H1 (cell line): ENCODE measurements around the gene ZNF532. TPM values are rescaled to one million over a fixed set of nuclear protein-coding genes. Genes with fewer than 3 reads are reported as not detected.

Experiments used
- CTCF ChIA-PET: fragments of 300-600 bp; sonication (Branson Sonifier 250); formaldehyde crosslinking; loops from one replicate; lab custom pipeline; 2021; ENCODE audit not compliant: partially characterized antibody; lab: Charles Lee
- POLR2A ChIA-PET: fragments of 300-600 bp; sonication (Branson Sonifier 250); formaldehyde crosslinking; loops from one replicate; lab custom pipeline; 2021; ENCODE audit warnings: inconsistent platforms; ENCODE audit not compliant: partially characterized antibody; lab: Charles Lee
- DNase-seq, 2 experiments: peaks; one replicate each; pipeline versions ENCODE4 v3.0.0 to v3.0.0-alpha.2; 2010 to 2022; ENCODE audit warnings: low spot score in 2 of 2, low read depth in 1 of 2, mixed read lengths in 1 of 2
- FAIRE-seq: peaks from 2 replicates; lab custom pipeline; 2011; peaks lifted over from hg19 to GRCh38; lab: Jason Lieb, UNC
- H2AFZ ChIP-seq: 2 replicates; pipeline ENCODE4 v1.8.1; 2012; ENCODE audit warnings: low read length, inconsistent platforms
- H2AK5ac ChIP-seq: 2 replicates; pipeline ENCODE4 v1.6.1; 2013; ENCODE audit warnings: low read depth, low read length
- H2BK120ac ChIP-seq: replicated peaks from 2 replicates; pipeline ENCODE3; 2013; ENCODE audit warnings: low read depth, low read length, inconsistent platforms
- H2BK12ac ChIP-seq: 2 replicates; pipeline ENCODE4 v1.6.1; 2013; ENCODE audit warnings: low read depth, low read length
- H2BK15ac ChIP-seq: 2 replicates; pipeline ENCODE4 v1.6.1; 2013; ENCODE audit warnings: low read length
- H2BK20ac ChIP-seq: 2 replicates; pipeline ENCODE4 v1.6.1; 2013; ENCODE audit warnings: low read length
- H2BK5ac ChIP-seq: 2 replicates; pipeline ENCODE4 v1.6.1; 2013; ENCODE audit warnings: low read depth, low read length
- H3K14ac ChIP-seq: 2 replicates; pipeline ENCODE4 v1.6.1; 2013; ENCODE audit warnings: inconsistent platforms; ENCODE audit not compliant: insufficient read length
- H3K18ac ChIP-seq: 2 replicates; pipeline ENCODE4 v1.6.1; 2013; ENCODE audit warnings: low read length; ENCODE audit errors: extremely low read depth
- H3K23ac ChIP-seq: 2 replicates; pipeline ENCODE4 v1.6.1; 2013; ENCODE audit warnings: inconsistent platforms; ENCODE audit not compliant: insufficient read length
- H3K23me2 ChIP-seq: 2 replicates; pipeline ENCODE4 v1.6.1; 2013; ENCODE audit warnings: low read depth, low read length
- H3K27ac ChIP-seq: 2 replicates; pipeline ENCODE4 v1.6.1; 2011; ENCODE audit warnings: low read depth, low read length, inconsistent platforms
- H3K27me3 ChIP-seq, 4 experiments: replicated peaks in 1 of 4; 1 replicate in 1 of 4; 2 replicates in 3 of 4; pipeline versions ENCODE4 v1.6.1 to v1.8.1; 2011 to 2013; ENCODE audit warnings: low read length in 3 of 4, mild to moderate bottlenecking in 3 of 4, inconsistent platforms in 2 of 4, mixed read lengths in 2 of 4, moderate library complexity in 1 of 4; ENCODE audit not compliant: control insufficient read depth in 3 of 4, insufficient read depth in 3 of 4; ENCODE audit errors: extremely low read depth in 1 of 4
- H3K36me3 ChIP-seq, 4 experiments: 2 replicates each; pipeline versions ENCODE4 v1.6.1 to v1.8.1; 2011 to 2013; ENCODE audit warnings: mild to moderate bottlenecking in 4 of 4, low read length in 3 of 4, moderate library complexity in 2 of 4, control low read depth in 1 of 4, inconsistent platforms in 1 of 4; ENCODE audit not compliant: insufficient read depth in 4 of 4, control insufficient read depth in 2 of 4
- H3K4ac ChIP-seq: replicated peaks from 2 replicates; pipeline ENCODE3; 2013; ENCODE audit warnings: low read length, low read depth, mixed read lengths, inconsistent platforms; ENCODE audit not compliant: insufficient read length
- H3K4me1 ChIP-seq, 4 experiments: replicated peaks in 1 of 4; 1 replicate in 1 of 4; 2 replicates in 3 of 4; pipeline versions ENCODE4 v1.6.1 to v1.8.1; 2011 to 2013; ENCODE audit warnings: low read length in 3 of 4, inconsistent platforms in 2 of 4, mixed read lengths in 1 of 4; ENCODE audit not compliant: insufficient read depth in 4 of 4, control insufficient read depth in 3 of 4
- H3K4me2 ChIP-seq, 2 experiments: 2 replicates each; pipeline versions ENCODE4 v1.6.1 to v1.8.1; 2011 to 2013; ENCODE audit warnings: low read depth in 2 of 2, low read length in 2 of 2, control low read depth in 1 of 2, inconsistent platforms in 1 of 2, mild to moderate bottlenecking in 1 of 2; ENCODE audit not compliant: insufficient read depth in 1 of 2
- H3K4me3 ChIP-seq, 4 experiments: fragments of 200-600, 300-600 bp in 1 of 4; sonication (generic), shearing (Covaris generic), sonication (Bioruptor Twin) in 1 of 4; 2 replicates each; pipeline versions ENCODE4 v1.5.1 to v1.8.1; 2011 to 2016; ENCODE audit warnings: low read length in 4 of 4, low read depth in 3 of 4, control low read depth in 2 of 4, inconsistent platforms in 2 of 4, mild to moderate bottlenecking in 2 of 4, mixed read lengths in 1 of 4, moderate library complexity in 1 of 4; ENCODE audit not compliant: insufficient read depth in 2 of 4; ENCODE audit errors: extremely low read depth in 1 of 4
- H3K56ac ChIP-seq: replicated peaks from 2 replicates; pipeline ENCODE3; 2013; ENCODE audit warnings: low read depth, mild to moderate bottlenecking, mixed read lengths, low read length, inconsistent platforms; ENCODE audit not compliant: insufficient read length
- H3K79me1 ChIP-seq: 2 replicates; pipeline ENCODE4 v1.6.1; 2013; ENCODE audit warnings: low read depth, low read length, control low read depth
- H3K79me2 ChIP-seq, 2 experiments: 2 replicates each; pipeline versions ENCODE4 v1.6.1 to v1.8.1; 2012 to 2013; ENCODE audit warnings: low read length in 2 of 2, mild to moderate bottlenecking in 2 of 2, inconsistent platforms in 1 of 2; ENCODE audit not compliant: insufficient read depth in 2 of 2, control insufficient read depth in 1 of 2
- H3K9ac ChIP-seq, 4 experiments: replicated peaks in 1 of 4; 1 replicate in 1 of 4; 2 replicates in 3 of 4; pipeline versions ENCODE4 v1.6.1 to v1.8.1; 2011 to 2013; ENCODE audit warnings: low read depth in 3 of 4, low read length in 3 of 4, control low read depth in 2 of 4, mild to moderate bottlenecking in 2 of 4, moderate library complexity in 2 of 4, inconsistent platforms in 1 of 4; ENCODE audit errors: extremely low read depth in 1 of 4
- H3K9me3 ChIP-seq, 2 experiments: 2 replicates each; pipeline versions ENCODE4 v1.6.1 to v1.8.1; 2012 to 2013; ENCODE audit warnings: mild to moderate bottlenecking in 2 of 2, moderate library complexity in 2 of 2, control low read depth in 1 of 2, inconsistent platforms in 1 of 2, low read depth in 1 of 2, low read length in 1 of 2, mixed read lengths in 1 of 2; ENCODE audit not compliant: insufficient read depth in 2 of 2
- H4K20me1 ChIP-seq, 2 experiments: replicated peaks in 1 of 2; 2 replicates each; pipeline versions ENCODE3 to v1.8.1; 2011 to 2013; ENCODE audit warnings: inconsistent platforms in 2 of 2, low read length in 2 of 2, mild to moderate bottlenecking in 1 of 2; ENCODE audit not compliant: insufficient read depth in 2 of 2, control insufficient read depth in 1 of 2
- H4K5ac ChIP-seq: 2 replicates; pipeline ENCODE4 v1.6.1; 2013; ENCODE audit warnings: low read length, low read depth, mixed read lengths, inconsistent platforms; ENCODE audit not compliant: insufficient read length
- H4K8ac ChIP-seq: 2 replicates; pipeline ENCODE4 v1.8.0; 2013; ENCODE audit warnings: mild to moderate bottlenecking, moderate library complexity, low read length, inconsistent platforms; ENCODE audit not compliant: insufficient read depth; ENCODE audit errors: extremely low read depth
- H4K91ac ChIP-seq: replicated peaks from 2 replicates; pipeline ENCODE3; 2013; ENCODE audit warnings: low read length, mixed read lengths, inconsistent platforms; ENCODE audit not compliant: insufficient read length
- MAFK ChIP-seq: IDR thresholded peaks from 2 replicates; pipeline ENCODE4 v1.6.1; 2012; ENCODE audit warnings: low read depth, mild to moderate bottlenecking, improper control_type of control experiment, low read length
- POLR2AphosphoS5 ChIP-seq: IDR thresholded peaks from 2 replicates; pipeline ENCODE4 v1.6.1; 2011; ENCODE audit warnings: low read depth, low read length
- WGBS, 2 experiments: shearing (Covaris generic) in 1 of 2; methylation state at CpG; one replicate each; pipeline versions ENCODE4 v1.1.6 to v1.1.7; 2013 to 2015; ENCODE audit warnings: low lambda C conversion rate in 2 of 2, mixed read lengths in 2 of 2, inconsistent platforms in 1 of 2, low coverage in 1 of 2, missing lambda C conversion rate in 1 of 2; ENCODE audit not compliant: insufficient replicate concordance in 2 of 2, insufficient coverage in 1 of 2, insufficient read length in 1 of 2; ENCODE audit errors: extremely low coverage in 1 of 2, missing lambda C conversion rate in 1 of 2; 5-methylcytosine and 5-hydroxymethylcytosine counted together
- polyA plus RNA-seq, 7 experiments: library from polyadenylated mRNA; depleted of rRNA in 3 of 7; stranded (reverse) in 5 of 7; unstranded in 2 of 7; fragments of >200 nt in 5 of 7; fragments of 200-250 nt in 2 of 7; gene quantifications; 1 replicate in 5 of 7; 2 replicates in 1 of 7; 4 replicates in 1 of 7; pipeline versions ENCODE4 v1.2.1 to v1.2.3, GENCODE V29; 2011 to 2013; ENCODE audit warnings: missing spikeins in 2 of 7, mixed read lengths in 2 of 7
- total RNA-seq: library from RNA; stranded (reverse); fragmentation: NEBNext Ultra II Directional; extraction: Animal tissue kit (Norgen Biotek cat#: 25700); gene quantifications from 2 replicates; pipeline ENCODE4 v1.2.1, GENCODE V29; 2021

ZNF532 gene
- total and polyA plus RNA-seq, 2 of the 8 experiments (the other 6 are each of a cell fraction or from before 2014, with no cell fraction given) = 143 to 240 TPM

GRCh38 chr18:58866066-58866772 lies 1.5 kb downstream of the ZNF532 start:
- H3K23ac ChIP-seq = no peak overlapping the region
- peak overlapping the region; percentile 45 for H2BK12ac ChIP-seq
- WGBS, 2 experiments = 72% methylated on average over 9 of the region's 9 CpGs; no CpG with 5 or more reads in 1 of the 2 experiments
- H2BK20ac ChIP-seq = peak overlapping the region; percentile 38
- H2BK5ac ChIP-seq = peak overlapping the region; percentile 48; the same call in 1 of the 2 replicates
- peak overlapping the region; percentile 32; the same call in 1 of the 2 replicates for H2BK15ac ChIP-seq
- peaks cover 2 to 12% of the 10 kb centered on the region in 2 experiments for H4K20me1 ChIP-seq
- H3K79me2 ChIP-seq = peaks cover 37 to 85% of the 10 kb centered on the region in 2 experiments
- peak overlapping the region in 3 of 4 experiments; percentile 20 to 78 (median 29); a peak in 4 of 7 replicates for H3K9ac ChIP-seq
- H2AFZ ChIP-seq = no peak overlapping the region
- no peak overlapping the region for H3K4ac ChIP-seq
- peaks cover 22 to 51% (median 37%) of the 10 kb centered on the region in 4 experiments for H3K4me1 ChIP-seq
- ChIA-PET CTCF (interaction anchor here (0.6 to 2.4 kb wide), 9 partner anchors 13 to 204 kb away, joined by 3 to 16 read pairs (median 4); no protein-coding TSS in a partner anchor), POLR2A (interaction anchor here (0.8 to 29.3 kb wide), 26 partner anchors 14 to 179 kb away, joined by 3 to 622 read pairs (median 4); no protein-coding TSS in a partner anchor)
- TF ChIP-seq MAFK (no peak), POLR2AphosphoS5 (peak; percentile 10; the same call in 1 of the 2 replicates)
- peaks cover 8% of the 10 kb centered on the region for H3K23me2 ChIP-seq
- no peak for DNase-seq
- H3K27ac ChIP-seq = peak overlapping the region; percentile 93
- H4K8ac ChIP-seq = no peak overlapping the region
- H3K4me2 ChIP-seq = peak overlapping the region; percentile 77 to 82
- no peaks in the 10 kb centered on the region for H3K27me3 ChIP-seq
- H3K56ac ChIP-seq = peak overlapping the region; percentile 3
- H4K91ac ChIP-seq = peak overlapping the region; percentile 41
- FAIRE-seq = no peak
- H4K5ac ChIP-seq = peak overlapping the region; percentile 26
- peak overlapping the region; percentile 13 for H2BK120ac ChIP-seq
- peak overlapping the region; percentile 65 for H3K18ac ChIP-seq
- H3K4me3 ChIP-seq = peak overlapping the region in 3 of 4 experiments; percentile 13 to 61 (median 19); a peak in 6 of 8 replicates
- peak overlapping the region; percentile 18 for H2AK5ac ChIP-seq
- peaks cover 3 to 5% of the 10 kb centered on the region in 2 experiments; a peak in 2 of 4 replicates for H3K9me3 ChIP-seq
- H3K14ac ChIP-seq = peak overlapping the region; percentile 8
- peaks cover 4% of the 10 kb centered on the region; the same call in 1 of the 2 replicates for H3K79me1 ChIP-seq
- peaks cover 18 to 60% (median 41%) of the 10 kb centered on the region in 4 experiments for H3K36me3 ChIP-seq
